Right lobe of liver (tissue), 6 donors: ENCODE measurements around the gene PRDM16. TPM values are rescaled to one million over a fixed set of nuclear protein-coding genes. Genes with fewer than 3 reads are reported as not detected.

Experiments
- ATAC-seq, 4 donors: fragments of 200-7000 bp; cut with Tn5 transposase; one replicate each; pipeline ENCODE4 v1.9.1; 2020; ENCODE audit warnings: mild to moderate bottlenecking in 4 of 4, moderate library complexity in 4 of 4
- DNase-seq, 3 donors: peaks; one replicate each; pipeline ENCODE4 v3.0.0-alpha.2; 2020
- H3K27ac ChIP-seq, 3 donors: fragments of 200-600 bp; one replicate each; pipeline ENCODE4 v1.8.0; 2022
- H3K27me3 ChIP-seq, 2 donors: fragments of 200-600 bp; one replicate each; pipeline ENCODE4 v1.8.0; 2022
- H3K36me3 ChIP-seq, 4 donors: fragments of 200-600 bp; sonication (generic) in 1 of 4; one replicate each; pipeline versions ENCODE4 v1.5.1 to v1.8.0; 2017 to 2022; ENCODE audit warnings: control low read depth in 1 of 4
- H3K4me1 ChIP-seq, 4 donors: fragments of 200-600 bp; sonication (generic) in 1 of 4; one replicate each; pipeline versions ENCODE4 v1.5.1 to v1.8.0; 2017 to 2022; ENCODE audit warnings: control low read depth in 1 of 4
- H3K4me3 ChIP-seq, 3 donors: fragments of 200-600 bp; one replicate each; pipeline ENCODE4 v1.8.0; 2022
- H3K9me3 ChIP-seq, 4 donors: fragments of 200-600 bp; sonication (generic) in 1 of 4; one replicate each; pipeline versions ENCODE4 v1.5.1 to v1.8.0; 2017 to 2022; ENCODE audit warnings: control low read depth in 1 of 4
- POLR2A ChIP-seq: fragments of 450-650 bp; IDR thresholded peaks from one replicate; pipeline ENCODE4 v1.6.1; 2017; ENCODE audit warnings: antibody characterized with exemption, mild to moderate bottlenecking
- WGBS: methylation state at CpG from one replicate; pipeline ENCODE4 v1.1.6; 2018; ENCODE audit warnings: low coverage, low lambda C conversion rate; ENCODE audit not compliant: insufficient coverage; ENCODE audit errors: missing lambda C conversion rate; 5-methylcytosine and 5-hydroxymethylcytosine counted together
- intact Hi-C, 2 donors: fragments of 100-400 bp; cut with DNase I; formaldehyde crosslinking; loops; one replicate each; pipeline versions ENCODE4 v1.11.2 to v1.14.1; 2022
- total RNA-seq, 6 experiments: library from RNA; depleted of rRNA in 2 of 6; stranded (reverse); fragments of >200 nt in 2 of 6; fragmentation: NEBNext Ultra II Directional in 3 of 6; extraction: Animal tissue kit (Norgen Biotek cat#: 25700) in 3 of 6; gene quantifications; one replicate each; pipeline versions ENCODE4 v1.1.0 to v1.2.4, GENCODE V29; 2016 to 2023
- TF ChIP-seq, protein P1 (sequence below), 4 donors: fragments of 200-600 bp in 3 of 4; fragments of 450-650 bp in 1 of 4; IDR thresholded peaks; one replicate each; pipeline versions ENCODE4 v1.5.1 to v1.8.0; 2016 to 2022; ENCODE audit warnings: antibody characterized with exemption in 4 of 4, mild to moderate bottlenecking in 2 of 4
- donor health status: DM: no; HTN: yes; CAD: no.
- donor health status: DM: no; HTN: no; CAD: no.
- donor health status: DM: no; HTN: no; CAD: no.
- donor health status: DM: no; HTN: yes; CAD: no.
- donor health status: DM: no; HTN: yes; CAD: no.

The PRDM16 gene
- total RNA-seq, 6 experiments from 2014 or later = 0.06 to 0.75 (median 0.28) TPM

DNA sequence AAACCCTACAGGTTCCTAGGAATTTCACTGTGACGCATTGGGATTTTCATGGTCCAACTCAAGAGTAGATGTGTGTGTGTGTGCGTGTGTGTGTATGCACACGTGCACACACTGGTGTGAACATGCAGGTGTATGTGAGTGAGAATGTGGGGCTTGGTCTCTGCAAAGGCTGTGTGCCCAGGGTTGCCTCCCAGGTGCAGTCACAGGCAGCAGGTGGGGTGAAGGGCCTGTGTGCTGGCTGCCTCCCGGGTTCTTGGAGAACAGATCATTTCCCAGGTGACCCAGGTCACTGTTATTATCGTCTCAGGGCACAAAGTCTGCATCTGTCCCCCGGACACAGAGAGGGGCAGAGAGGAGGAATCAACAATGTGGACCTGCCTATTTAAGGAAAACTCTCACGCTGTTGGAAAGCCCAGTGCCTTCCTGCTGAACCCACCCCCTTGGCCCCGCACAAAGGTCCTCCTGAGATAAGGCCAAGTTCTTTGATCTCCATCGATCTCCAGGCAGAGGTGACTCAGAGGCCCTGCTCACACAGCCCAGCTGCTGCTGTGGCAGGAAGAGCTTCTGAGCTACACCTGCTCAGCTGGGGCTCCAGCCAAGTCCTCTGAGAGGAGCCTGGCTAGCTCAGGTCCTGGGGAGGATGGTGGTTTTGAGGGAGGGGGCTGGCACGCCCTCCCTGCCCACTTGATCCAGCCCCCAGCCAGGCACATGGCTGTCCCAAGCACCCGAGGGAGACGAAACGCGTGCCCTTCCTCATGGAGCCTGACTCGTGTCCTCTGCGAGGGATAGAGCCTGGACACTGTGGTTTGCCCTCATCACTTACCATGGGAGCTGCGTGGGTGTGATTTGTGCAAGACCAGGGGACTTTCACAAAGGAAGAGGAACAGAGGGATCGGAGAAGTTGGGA is 251.5 kb downstream of the PRDM16 start:
- DNase-seq (peak in 1 of 3 donors; percentile 79), ATAC-seq (peak; percentile 61 to 86 (median 84))
- Histone ChIP-seq H3K4me1 (peaks cover 0 to 10% (median 4%) of the 10 kb centered on the region in 4 donors), H3K27me3 (no peaks in the 10 kb centered on the region), H3K27ac (no peak overlapping the region), H3K36me3 (no peaks in the 10 kb centered on the region), H3K4me3 (no peak overlapping the region), H3K9me3 (no peaks in the 10 kb centered on the region)
- intact Hi-C loops = no loop called here
- TF ChIP-seq, protein P1, sequence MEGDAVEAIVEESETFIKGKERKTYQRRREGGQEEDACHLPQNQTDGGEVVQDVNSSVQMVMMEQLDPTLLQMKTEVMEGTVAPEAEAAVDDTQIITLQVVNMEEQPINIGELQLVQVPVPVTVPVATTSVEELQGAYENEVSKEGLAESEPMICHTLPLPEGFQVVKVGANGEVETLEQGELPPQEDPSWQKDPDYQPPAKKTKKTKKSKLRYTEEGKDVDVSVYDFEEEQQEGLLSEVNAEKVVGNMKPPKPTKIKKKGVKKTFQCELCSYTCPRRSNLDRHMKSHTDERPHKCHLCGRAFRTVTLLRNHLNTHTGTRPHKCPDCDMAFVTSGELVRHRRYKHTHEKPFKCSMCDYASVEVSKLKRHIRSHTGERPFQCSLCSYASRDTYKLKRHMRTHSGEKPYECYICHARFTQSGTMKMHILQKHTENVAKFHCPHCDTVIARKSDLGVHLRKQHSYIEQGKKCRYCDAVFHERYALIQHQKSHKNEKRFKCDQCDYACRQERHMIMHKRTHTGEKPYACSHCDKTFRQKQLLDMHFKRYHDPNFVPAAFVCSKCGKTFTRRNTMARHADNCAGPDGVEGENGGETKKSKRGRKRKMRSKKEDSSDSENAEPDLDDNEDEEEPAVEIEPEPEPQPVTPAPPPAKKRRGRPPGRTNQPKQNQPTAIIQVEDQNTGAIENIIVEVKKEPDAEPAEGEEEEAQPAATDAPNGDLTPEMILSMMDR (IDR thresholded peaks at IDR 0.05) = no peak
- no peak for TF ChIP-seq POLR2A
- 17% methylated on average over 12 of the region's 18 CpGs for WGBS

DNA sequence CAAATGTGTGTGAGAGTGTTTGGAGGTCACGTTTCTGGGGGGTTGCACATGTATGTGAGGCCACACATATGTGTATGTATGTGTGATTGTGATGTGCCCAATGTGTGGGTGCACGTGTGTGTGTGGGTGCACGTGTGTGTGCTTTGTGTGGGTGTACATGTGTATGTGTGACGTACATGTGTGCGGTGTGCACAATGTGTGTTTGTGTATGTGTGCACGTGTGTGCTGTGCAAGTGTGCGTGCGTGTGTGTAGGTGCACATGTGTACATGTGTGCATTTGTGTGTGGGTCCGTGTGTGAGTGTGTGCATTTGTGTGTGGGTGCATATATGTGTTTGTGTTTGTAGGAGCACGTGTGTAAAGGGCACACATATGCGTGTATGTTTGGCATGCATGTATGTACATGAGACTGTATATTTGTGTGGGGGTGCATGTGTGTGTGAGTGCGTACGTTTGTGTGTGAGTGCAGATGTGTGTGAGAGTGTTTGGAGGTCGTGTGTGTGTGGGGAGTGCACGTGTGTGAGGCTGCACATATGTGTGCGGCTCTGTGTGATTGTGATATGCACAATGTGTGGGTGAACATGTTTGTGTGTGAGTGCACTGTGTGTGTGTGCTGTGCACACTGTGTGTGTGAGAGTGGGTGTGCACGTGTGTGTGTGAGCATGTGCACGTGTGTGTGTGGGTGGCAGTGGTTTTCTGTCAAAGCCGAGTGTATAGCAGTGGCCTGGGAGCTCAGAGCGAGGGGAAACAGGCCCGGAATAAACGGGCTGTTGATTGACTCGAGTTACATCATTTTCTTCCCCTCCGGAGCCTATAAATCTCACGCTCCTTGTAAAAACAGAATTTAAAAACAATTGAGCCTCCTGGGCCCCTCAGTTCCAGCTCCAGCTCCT is 252.8 kb downstream of the PRDM16 start:
- H3K27ac ChIP-seq = no peak overlapping the region
- DNase-seq (no peak), ATAC-seq (no peak)
- TF ChIP-seq, protein P1 (IDR thresholded peaks at IDR 0.05) = no peak
- no peak for TF ChIP-seq POLR2A
- H3K27me3 ChIP-seq = no peaks in the 10 kb centered on the region
- H3K9me3 ChIP-seq = no peaks in the 10 kb centered on the region
- H3K4me3 ChIP-seq = no peak overlapping the region
- intact Hi-C loops = no loop called here
- peaks cover 0 to 10% (median 4%) of the 10 kb centered on the region in 4 donors for H3K4me1 ChIP-seq
- 35% methylated on average over 16 of the region's 25 CpGs for WGBS
- no peaks in the 10 kb centered on the region for H3K36me3 ChIP-seq

DNA sequence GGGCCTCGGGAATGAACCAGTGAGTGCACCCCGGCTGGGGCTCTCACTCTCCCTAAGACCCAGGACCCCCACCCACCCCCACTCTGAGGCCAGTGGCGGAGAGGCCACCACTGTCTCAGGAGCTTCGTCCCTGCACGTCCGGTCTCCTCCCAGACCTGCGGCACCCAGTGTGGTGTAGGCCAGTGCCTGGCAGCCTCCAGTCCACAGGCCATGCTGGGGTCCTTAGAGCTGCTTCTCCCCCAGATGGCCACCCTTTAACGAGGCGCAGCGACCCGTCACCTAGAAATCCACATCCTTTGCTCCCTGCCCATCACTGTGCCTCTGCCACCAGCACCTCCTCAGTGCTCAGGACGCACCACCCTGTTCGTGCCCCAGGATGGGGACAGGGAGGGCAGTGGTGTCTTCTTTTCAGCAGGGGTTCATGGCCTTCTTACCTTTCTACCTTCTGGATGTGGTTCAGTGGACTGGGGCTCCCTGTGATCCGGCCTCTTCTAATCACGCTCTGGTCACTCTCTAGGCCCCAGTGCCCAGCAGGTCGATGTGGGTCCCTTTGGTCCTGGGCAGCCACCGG is 253.5 kb downstream of the PRDM16 start:
- intact Hi-C loops = no loop called here
- Histone ChIP-seq H3K27ac (no peak overlapping the region), H3K9me3 (no peaks in the 10 kb centered on the region), H3K27me3 (no peaks in the 10 kb centered on the region), H3K36me3 (no peaks in the 10 kb centered on the region), H3K4me3 (no peak overlapping the region), H3K4me1 (peaks cover 0 to 10% (median 4%) of the 10 kb centered on the region in 4 donors)
- TF ChIP-seq POLR2A = no peak
- TF ChIP-seq, protein P1 (IDR thresholded peaks at IDR 0.05) = no peak
- ATAC-seq (no peak), DNase-seq (no peak)
- WGBS = 57% methylated on average over 7 of the region's 17 CpGs

DNA sequence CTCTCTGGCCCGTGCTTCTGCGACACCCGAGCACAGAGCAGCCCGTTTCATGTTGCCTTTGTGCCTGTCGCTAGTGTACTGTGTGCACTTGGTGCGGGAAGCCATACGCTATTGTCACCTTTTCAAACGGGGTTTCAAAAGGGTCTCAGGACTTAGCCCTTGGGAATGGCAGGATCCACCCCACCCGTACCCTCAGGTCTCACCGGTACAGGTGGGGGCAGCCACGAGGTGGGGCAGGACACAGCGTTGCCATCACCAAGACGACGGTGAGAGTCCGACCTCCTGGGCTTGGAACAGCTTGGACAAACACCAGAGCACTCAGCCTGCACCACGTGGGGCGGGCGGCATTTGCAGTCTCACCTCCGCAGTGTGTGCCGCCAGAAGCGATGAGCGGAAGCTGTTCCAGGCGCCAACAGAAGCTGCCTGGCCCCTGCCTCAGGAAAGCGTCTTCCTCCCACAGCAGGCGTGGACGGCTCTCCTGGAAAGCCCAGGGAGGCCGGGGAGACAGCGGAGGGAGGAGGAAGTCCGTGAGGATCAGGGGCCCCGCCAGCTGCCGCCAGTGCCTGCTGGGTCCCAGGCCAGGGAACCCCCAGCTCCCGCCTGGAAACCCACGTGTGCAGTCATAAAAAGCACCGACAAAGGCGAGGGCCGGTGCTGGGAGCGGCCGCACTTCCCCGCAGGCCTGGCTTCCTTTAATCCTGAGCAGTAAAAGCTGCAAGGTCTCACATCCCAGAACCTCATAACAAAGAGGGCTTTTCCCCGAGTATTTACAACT is 254.2 kb downstream of the PRDM16 start:
- 39% methylated on average over 16 of the region's 40 CpGs for WGBS
- Histone ChIP-seq H3K4me1 (peaks cover 0 to 10% (median 4%) of the 10 kb centered on the region in 4 donors), H3K4me3 (no peak overlapping the region), H3K36me3 (no peaks in the 10 kb centered on the region), H3K27me3 (no peaks in the 10 kb centered on the region), H3K27ac (no peak overlapping the region), H3K9me3 (no peaks in the 10 kb centered on the region)
- no peak for DNase-seq
- peak in 2 of 4 donors; percentile 15 to 25 for ATAC-seq
- no peak for TF ChIP-seq POLR2A
- TF ChIP-seq, protein P1 (IDR thresholded peaks at IDR 0.05) = no peak
- intact Hi-C loops = no loop called here
